ENCODE data around the gene STX8. TPM values are rescaled to one million over a fixed set of nuclear protein-coding genes. Genes with fewer than 3 reads are reported as not detected.
A peak's percentile ranks its signal among the peaks of the same experiment; 100 is the strongest.

The STX8 gene
- total RNA-seq, 1 donor from 2014 or later, result 57.8 TPM

DNA sequence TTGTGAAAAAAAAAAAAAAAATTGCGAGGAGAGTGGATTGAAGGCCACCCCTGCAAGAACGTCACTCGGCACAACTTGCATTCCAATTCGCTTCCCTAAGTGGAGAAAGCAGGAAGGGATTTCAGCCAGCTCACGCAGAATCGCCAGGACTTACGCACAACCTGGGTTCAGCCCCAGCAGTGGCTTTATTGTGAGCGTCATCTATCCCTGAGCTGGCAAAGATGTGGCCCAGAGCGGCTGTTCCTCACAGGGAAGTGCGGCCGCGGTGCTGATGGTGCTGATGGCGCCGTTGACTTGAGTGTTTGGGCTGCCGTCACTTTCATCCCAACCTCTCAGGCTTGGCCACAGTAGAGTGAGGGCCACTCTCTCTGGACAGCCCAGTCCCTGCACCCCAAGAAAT, 356.7 kb downstream of the STX8 start:
- intact Hi-C loops (cut with DNase I), result no loop called here
- ATAC-seq, result no peak

DNA sequence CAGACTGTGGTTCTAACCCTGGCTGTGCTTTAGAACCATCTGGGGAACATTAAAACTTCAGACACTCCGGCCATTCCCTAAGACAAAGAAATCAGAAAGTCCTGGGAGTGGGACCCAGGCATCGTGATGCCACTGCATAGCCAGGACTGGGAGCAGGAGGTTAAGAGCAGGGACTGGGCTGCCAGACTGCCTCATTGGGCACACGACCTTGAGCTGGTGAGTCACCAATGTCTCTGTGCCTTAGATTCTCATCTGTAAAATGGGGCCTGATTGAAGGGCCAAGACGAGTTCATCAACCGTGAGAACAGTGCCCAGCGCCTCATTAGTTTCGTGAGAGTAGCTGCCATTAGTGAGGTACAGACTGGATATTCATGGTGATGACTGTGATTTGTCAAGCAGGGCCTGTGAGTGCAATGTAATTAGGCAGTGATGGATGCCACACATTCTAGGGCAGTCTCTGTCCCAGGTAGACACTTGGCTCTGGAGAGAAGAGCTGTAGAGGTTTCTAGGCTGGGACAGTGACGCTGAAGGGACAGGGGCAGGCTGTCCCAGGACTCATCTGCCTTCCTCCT, 357.5 kb downstream of the STX8 start:
- H3K27ac ChIP-seq, result no peak overlapping the region
- TF ChIP-seq, protein P1, sequence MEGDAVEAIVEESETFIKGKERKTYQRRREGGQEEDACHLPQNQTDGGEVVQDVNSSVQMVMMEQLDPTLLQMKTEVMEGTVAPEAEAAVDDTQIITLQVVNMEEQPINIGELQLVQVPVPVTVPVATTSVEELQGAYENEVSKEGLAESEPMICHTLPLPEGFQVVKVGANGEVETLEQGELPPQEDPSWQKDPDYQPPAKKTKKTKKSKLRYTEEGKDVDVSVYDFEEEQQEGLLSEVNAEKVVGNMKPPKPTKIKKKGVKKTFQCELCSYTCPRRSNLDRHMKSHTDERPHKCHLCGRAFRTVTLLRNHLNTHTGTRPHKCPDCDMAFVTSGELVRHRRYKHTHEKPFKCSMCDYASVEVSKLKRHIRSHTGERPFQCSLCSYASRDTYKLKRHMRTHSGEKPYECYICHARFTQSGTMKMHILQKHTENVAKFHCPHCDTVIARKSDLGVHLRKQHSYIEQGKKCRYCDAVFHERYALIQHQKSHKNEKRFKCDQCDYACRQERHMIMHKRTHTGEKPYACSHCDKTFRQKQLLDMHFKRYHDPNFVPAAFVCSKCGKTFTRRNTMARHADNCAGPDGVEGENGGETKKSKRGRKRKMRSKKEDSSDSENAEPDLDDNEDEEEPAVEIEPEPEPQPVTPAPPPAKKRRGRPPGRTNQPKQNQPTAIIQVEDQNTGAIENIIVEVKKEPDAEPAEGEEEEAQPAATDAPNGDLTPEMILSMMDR (IDR thresholded peaks at IDR 0.05), result no peak
- intact Hi-C loops (cut with DNase I), result no loop called here
- peaks cover 12% of the 10 kb centered on the region for H3K9me3 ChIP-seq
- ATAC-seq (no peak), DNase-seq (no peak)
- no peaks in the 10 kb centered on the region for H3K36me3 ChIP-seq
- no peaks in the 10 kb centered on the region for H3K27me3 ChIP-seq (ENCODE audit: low read depth)
- H3K4me1 ChIP-seq, result no peaks in the 10 kb centered on the region
- H3K4me3 ChIP-seq, result no peak overlapping the region

More for the DNA sequence above, 356.7 kb downstream of the STX8 start:
- Histone ChIP-seq H3K27ac (no peak overlapping the region), H3K4me3 (no peak overlapping the region), H3K9me3 (peaks cover 12% of the 10 kb centered on the region), H3K36me3 (no peaks in the 10 kb centered on the region), H3K4me1 (no peaks in the 10 kb centered on the region), H3K27me3 (ENCODE audit: low read depth) (no peaks in the 10 kb centered on the region)
- DNase-seq, result no peak
- TF ChIP-seq, protein P1 (IDR thresholded peaks at IDR 0.05), result no peak

DNA sequence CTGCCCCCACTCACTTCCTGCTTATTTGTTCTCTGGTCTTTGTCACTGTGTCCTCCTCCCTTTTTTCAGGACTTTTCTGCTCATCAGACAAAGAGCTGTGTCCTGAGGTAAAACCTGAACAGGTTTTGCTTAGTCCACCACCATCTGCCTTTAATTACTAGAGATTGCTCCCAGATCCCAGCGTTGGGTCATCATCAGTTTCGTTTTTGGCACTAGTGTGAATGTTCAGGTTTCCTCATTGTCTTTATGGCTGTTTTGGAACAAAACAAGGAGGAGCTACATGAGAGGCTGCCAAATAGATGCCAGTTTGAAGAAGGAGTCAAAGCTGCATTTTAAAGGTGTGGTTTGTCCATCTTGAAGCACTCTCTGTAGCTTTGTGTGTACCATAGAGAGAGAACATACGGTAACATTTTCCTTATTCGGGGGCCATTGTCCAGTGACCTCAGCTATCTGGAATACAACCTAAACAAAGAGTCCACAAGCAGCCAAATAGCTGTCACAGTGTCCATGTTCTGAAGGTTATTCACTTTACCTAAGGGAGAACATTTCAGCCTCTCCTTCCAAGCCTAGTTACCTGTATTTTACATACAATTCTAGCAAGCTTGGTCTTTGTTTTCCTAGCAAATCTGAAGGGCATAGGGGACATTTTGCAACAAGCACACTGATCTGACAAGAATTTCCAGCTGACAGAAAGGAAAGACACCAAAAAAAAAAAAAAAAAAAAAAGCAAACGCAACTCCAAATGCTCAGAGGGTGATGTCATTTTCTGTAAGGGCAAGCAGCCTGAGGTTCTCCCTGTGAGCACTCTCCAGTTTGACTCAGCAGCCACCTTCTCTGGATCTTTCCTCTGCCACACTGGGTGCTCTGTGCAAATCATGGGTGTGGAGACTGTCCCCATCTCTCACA, 358.2 kb downstream of the STX8 start:
- no peaks in the 10 kb centered on the region for H3K4me1 ChIP-seq
- no peak overlapping the region for H3K4me3 ChIP-seq
- peak in 1 of 2 donors; percentile 44 for ATAC-seq
- H3K9me3 ChIP-seq, result peaks cover 12% of the 10 kb centered on the region
- H3K27ac ChIP-seq, result no peak overlapping the region
- no peaks in the 10 kb centered on the region for H3K27me3 ChIP-seq (ENCODE audit: low read depth)
- DNase-seq, result no peak
- TF ChIP-seq, protein P1 (IDR thresholded peaks at IDR 0.05), result no peak
- H3K36me3 ChIP-seq, result no peaks in the 10 kb centered on the region
- intact Hi-C loops (cut with DNase I), result no loop called here

DNA sequence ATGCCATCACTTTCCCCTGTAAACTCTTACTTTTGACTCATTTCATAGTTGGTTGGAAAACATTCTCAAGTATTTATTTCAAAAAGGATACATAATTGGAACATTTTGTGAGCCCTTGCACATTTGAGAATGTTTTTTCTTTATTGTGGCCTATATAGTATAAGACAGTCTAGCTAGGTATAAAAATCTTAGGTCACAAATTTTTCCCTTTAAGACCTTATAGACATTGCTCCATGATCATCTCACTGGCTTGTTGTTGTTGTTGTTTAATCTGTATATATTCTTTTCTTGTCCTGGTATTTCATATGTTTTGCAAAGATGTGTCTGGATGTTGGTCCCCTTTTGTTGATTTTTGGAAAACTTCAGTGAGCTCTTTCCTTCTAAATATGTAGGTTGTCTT, 360.2 kb downstream of the STX8 start:
- Histone ChIP-seq H3K36me3 (no peaks in the 10 kb centered on the region), H3K4me3 (no peak overlapping the region), H3K9me3 (peaks cover 12% of the 10 kb centered on the region), H3K4me1 (no peaks in the 10 kb centered on the region), H3K27ac (no peak overlapping the region), H3K27me3 (ENCODE audit: low read depth) (no peaks in the 10 kb centered on the region)
- intact Hi-C loops (cut with DNase I), result no loop called here
- ATAC-seq (no peak), DNase-seq (no peak)
- TF ChIP-seq, protein P1 (IDR thresholded peaks at IDR 0.05), result no peak

DNA sequence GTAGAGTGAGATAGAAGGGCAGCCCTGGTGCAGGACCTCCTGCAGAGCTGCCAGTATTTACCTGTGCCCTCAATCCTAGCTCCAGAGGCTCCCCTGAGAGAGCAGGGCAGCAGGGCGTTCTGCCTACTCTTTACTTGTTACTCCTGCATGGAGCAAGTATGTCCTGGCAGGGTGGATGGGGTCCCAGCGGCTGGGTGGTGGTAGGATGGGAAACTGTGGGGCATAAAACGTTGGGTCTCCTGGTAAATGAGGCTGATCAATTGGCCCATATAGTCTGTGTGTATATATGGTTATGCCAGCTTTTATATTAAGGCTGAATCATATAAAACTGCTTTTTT, 362.3 kb downstream of the STX8 start:
- peaks cover 12% of the 10 kb centered on the region for H3K9me3 ChIP-seq
- H3K27ac ChIP-seq, result no peak overlapping the region
- H3K27me3 ChIP-seq (ENCODE audit: low read depth), result no peaks in the 10 kb centered on the region
- H3K36me3 ChIP-seq, result no peaks in the 10 kb centered on the region
- DNase-seq (no peak), ATAC-seq (no peak)
- intact Hi-C loops (cut with DNase I), result no loop called here
- TF ChIP-seq, protein P1 (IDR thresholded peaks at IDR 0.05), result no peak
- no peaks in the 10 kb centered on the region for H3K4me1 ChIP-seq
- H3K4me3 ChIP-seq, result no peak overlapping the region

All from lower lobe of right lung (tissue), 2 donors.